GM11168 (cell line): ENCODE data around the gene TBC1D13.
"Not testable (repeated sequence)": the region's sequence is repeated elsewhere in the genome, so short reads cannot be mapped to it uniquely, and the experiment has no call there.

ENCODE experiments used
- in situ Hi-C: fragments of 300-500 bp; cut with MboI; formaldehyde crosslinking; loops from one replicate; pipeline ENCODE4 v1.12.0; 2022; ENCODE audit warnings: low sequenced_read_pairs; ENCODE audit not compliant: unreplicated experiment

TBC1D13 gene

GRCh38 chr9:128781187-128782070, 5.6 kb upstream of the TBC1D13 start:
- in situ Hi-C loops = no loop called here

- in situ Hi-C loops = no loop called here
Observed at GRCh38 chr9:128782669-128783068, 4.4 kb upstream of the TBC1D13 start.

- in situ Hi-C loops = no loop called here
Observed at GRCh38 chr9:128785427-128785826, 1.6 kb upstream of the TBC1D13 start.

- in situ Hi-C loops = no loop called here
Observed at GRCh38 chr9:128787659-128788058, 606 bp downstream of the TBC1D13 start.

GRCh38 chr9:128788445-128788844, 1.4 kb downstream of the TBC1D13 start:
- in situ Hi-C loops = no loop called here

GRCh38 chr9:128790536-128790935, 3.5 kb downstream of the TBC1D13 start:
- in situ Hi-C loops = no loop called here

- in situ Hi-C loops = no loop called here
Observed at GRCh38 chr9:128792134-128792533, 5.1 kb downstream of the TBC1D13 start.

GRCh38 chr9:128792978-128793686, 6.1 kb downstream of the TBC1D13 start:
- in situ Hi-C loops = no loop called here

GRCh38 chr9:128794961-128795360, 7.9 kb downstream of the TBC1D13 start:
- in situ Hi-C loops = not testable (repeated sequence)

- in situ Hi-C loops = no loop called here
Observed at GRCh38 chr9:128798896-128799295, 11.8 kb downstream of the TBC1D13 start.

- in situ Hi-C loops = no loop called here
Observed at GRCh38 chr9:128800061-128800460, 13.0 kb downstream of the TBC1D13 start.

- in situ Hi-C loops = no loop called here
Observed at GRCh38 chr9:128802482-128802881, 15.4 kb downstream of the TBC1D13 start.

- in situ Hi-C loops = no loop called here
Observed at GRCh38 chr9:128805661-128806060, 18.6 kb downstream of the TBC1D13 start.

- in situ Hi-C loops = no loop called here
Observed at GRCh38 chr9:128807827-128808226, 20.8 kb downstream of the TBC1D13 start.

- in situ Hi-C loops = no loop called here
Observed at GRCh38 chr9:128808543-128808942, 21.5 kb downstream of the TBC1D13 start.

- in situ Hi-C loops = no loop called here
Observed at GRCh38 chr9:128809036-128809599, 22.1 kb downstream of the TBC1D13 start.

- in situ Hi-C loops = no loop called here
Observed at GRCh38 chr9:128809831-128810230, 22.8 kb downstream of the TBC1D13 start.

- in situ Hi-C loops = no loop called here
Observed at GRCh38 chr9:128810873-128811272, 23.8 kb downstream of the TBC1D13 start.

GRCh38 chr9:128818099-128818838, 31.2 kb downstream of the TBC1D13 start, which contains the start of gene ENDOG:
Gene ENDOG, plus strand, starts transcription at chr9:128818500. Its CDS starts 185 bp downstream, at chr9:128818685.
- in situ Hi-C loops = no loop called here
